A673 (cell line): ENCODE data around the gene JAGN1. TPM values are rescaled to one million over a fixed set of nuclear protein-coding genes. Genes with fewer than 3 reads are reported as not detected.

Source experiments
- BruUV-seq: library from RNA; stranded (reverse); fragments of 400-500 nt; replicated peaks from 2 replicates; lab custom pipeline; 2021; lab: Mats Ljungman, UMichigan
- CTCF ChIA-PET: fragments of 300-600 bp; sonication (Branson Sonifier 250); formaldehyde crosslinking; loops from one replicate; lab custom pipeline; 2022; ENCODE audit warnings: antibody characterized with exemption; lab: Charles Lee
- POLR2A ChIA-PET: fragments of 300-600 bp; sonication (Branson Sonifier 250); formaldehyde crosslinking; loops from one replicate; lab custom pipeline; 2022; ENCODE audit warnings: antibody characterized with exemption; ENCODE audit not compliant: low non-redundant PET; lab: Charles Lee
- DNase-seq: peaks from one replicate; pipeline ENCODE4 v3.0.0-alpha.2; 2015; ENCODE audit warnings: low spot score
- H3K27ac ChIP-seq: fragments of 200-600 bp; sonication (generic); 2 replicates; pipeline ENCODE4 v1.5.1; 2016; ENCODE audit warnings: mixed run types, low read depth, mild to moderate bottlenecking, mixed read lengths, antibody characterized with exemption, low read length; ENCODE audit not compliant: poor library complexity, severe bottlenecking
- H3K27me3 ChIP-seq: fragments of 200-600 bp; sonication (generic); replicated peaks from 2 replicates; pipeline ENCODE4 v1.6.1; 2017; ENCODE audit warnings: mixed run types, low read depth, mild to moderate bottlenecking, mixed read lengths, antibody characterized with exemption, low read length; ENCODE audit not compliant: insufficient read depth, poor library complexity
- H3K36me3 ChIP-seq: fragments of 200-600 bp; sonication (generic); 2 replicates; pipeline ENCODE4 v1.6.1; 2016; ENCODE audit warnings: mixed run types, mild to moderate bottlenecking, mixed read lengths, antibody characterized with exemption, low read length; ENCODE audit not compliant: insufficient read depth, poor library complexity, severe bottlenecking
- H3K4me1 ChIP-seq: fragments of 200-600 bp; sonication (generic); 2 replicates; pipeline ENCODE4 v1.6.1; 2017; ENCODE audit warnings: mixed run types, mild to moderate bottlenecking, mixed read lengths, antibody characterized with exemption, low read length; ENCODE audit not compliant: insufficient read depth, poor library complexity, severe bottlenecking
- H3K4me3 ChIP-seq: fragments of 200-600 bp; sonication (generic); 2 replicates; pipeline ENCODE4 v1.5.1; 2016; ENCODE audit warnings: low read depth, mixed run types, mild to moderate bottlenecking, mixed read lengths, low read length; ENCODE audit not compliant: poor library complexity, severe bottlenecking
- H3K9me3 ChIP-seq: fragments of 200-600 bp; sonication (generic); 2 replicates; pipeline ENCODE4 v1.6.1; 2016; ENCODE audit warnings: mixed run types, low read depth, mild to moderate bottlenecking, mixed read lengths, antibody characterized with exemption, low read length; ENCODE audit not compliant: poor library complexity, severe bottlenecking
- CTCF ChIP-seq: fragments of 300-800, 200-600 bp; sonication (generic); conservative IDR thresholded peaks from 2 replicates; pipeline ENCODE4 v1.5.1; 2017; ENCODE audit warnings: low read depth, mild to moderate bottlenecking, antibody characterized with exemption, low read length, moderate library complexity, mixed read lengths
- EZH2 ChIP-seq: fragments of 200-600 bp; sonication (generic); IDR thresholded peaks from 2 replicates; pipeline ENCODE4 v1.6.1; 2017; ENCODE audit warnings: borderline replicate concordance, low read depth, mild to moderate bottlenecking, mixed read lengths, antibody characterized with exemption, low read length; ENCODE audit not compliant: poor library complexity, severe bottlenecking
- intact Hi-C: fragments of 100-400 bp; cut with micrococcal nuclease; formaldehyde crosslinking; loops from one replicate; pipeline ENCODE4 v1.10.0; 2022; ENCODE audit not compliant: unreplicated experiment
- total RNA-seq: library from RNA; stranded (reverse); gene quantifications from 2 replicates; pipeline ENCODE4 v1.2.3, GENCODE V29; 2021

The JAGN1 gene
- total RNA-seq, 1 experiment from 2014 or later, result 38.1 TPM

- no TSS peak for BruUV-seq
- ChIA-PET CTCF (no interaction called here), POLR2A (no interaction called here)
- TF ChIP-seq CTCF (no peak), EZH2 (no peak)
- Histone ChIP-seq H3K4me1 (peaks cover 9% of the 10 kb centered on the region), H3K36me3 (no peaks in the 10 kb centered on the region), H3K9me3 (no peaks in the 10 kb centered on the region), H3K27me3 (no peaks in the 10 kb centered on the region), H3K4me3 (no peak overlapping the region), H3K27ac (no peak overlapping the region)
- DNase-seq, result no peak
- intact Hi-C loops, result no loop called here
These were observed 28.7 kb upstream of the JAGN1 start for GRCh38 chr3:9861626-9862130.

- no peak overlapping the region for H3K27ac ChIP-seq
- no peaks in the 10 kb centered on the region for H3K9me3 ChIP-seq
- no peaks in the 10 kb centered on the region for H3K27me3 ChIP-seq
- intact Hi-C loops, result no loop called here
- H3K4me3 ChIP-seq, result no peak overlapping the region
- CTCF ChIA-PET, result no interaction called here
- DNase-seq, result no peak
- POLR2A ChIA-PET, result no interaction called here
- no peaks in the 10 kb centered on the region for H3K36me3 ChIP-seq
- no peak for TF ChIP-seq CTCF
- TF ChIP-seq EZH2, result no peak
- peaks cover 9% of the 10 kb centered on the region for H3K4me1 ChIP-seq
- no TSS peak for BruUV-seq
These were observed 27.9 kb upstream of the JAGN1 start for GRCh38 chr3:9862391-9863057.

GRCh38 chr3:9863058-9863772, 27.2 kb upstream of the JAGN1 start:
- ChIA-PET CTCF (no interaction called here), POLR2A (no interaction called here)
- intact Hi-C loops, result no loop called here
- no TSS peak for BruUV-seq
- DNase-seq, result no peak
- no peaks in the 10 kb centered on the region for H3K9me3 ChIP-seq
- no peaks in the 10 kb centered on the region for H3K36me3 ChIP-seq
- H3K4me3 ChIP-seq, result no peak overlapping the region
- no peak overlapping the region for H3K27ac ChIP-seq
- no peak for TF ChIP-seq EZH2
- TF ChIP-seq CTCF, result no peak
- no peaks in the 10 kb centered on the region for H3K27me3 ChIP-seq
- peaks cover 9% of the 10 kb centered on the region for H3K4me1 ChIP-seq
